ENCODE data around the gene CCDC91. TPM values are rescaled to one million over a fixed set of nuclear protein-coding genes. Genes with fewer than 3 reads are reported as not detected.

CCDC91 gene
- total RNA-seq, 1 experiment from 2014 or later, result 26.8 TPM

- ChIA-PET CTCF (no interaction called here), POLR2A (ENCODE audit: low non-redundant PET) (no interaction called here)
- no peak for TF ChIP-seq EZH2 (IDR thresholded peaks at IDR 0.05; ENCODE audit: borderline replicate concordance, low read depth, low read length, poor library complexity, severe bottlenecking)
- TF ChIP-seq CTCF (conservative IDR thresholded peaks at IDR 0.05; ENCODE audit: low read depth, low read length), result no peak
- DNase-seq (ENCODE audit: low spot score), result no peak
- H3K4me1 ChIP-seq (ENCODE audit: insufficient read depth, low read length, poor library complexity, severe bottlenecking), result no peaks in the 10 kb centered on the region
- H3K27ac ChIP-seq (ENCODE audit: low read depth, low read length, poor library complexity, severe bottlenecking), result no peak overlapping the region
- intact Hi-C loops (cut with micrococcal nuclease; ENCODE audit: unreplicated experiment), result no loop called here
- H3K27me3 ChIP-seq (replicated peaks; ENCODE audit: insufficient read depth, low read depth, low read length, poor library complexity), result no peaks in the 10 kb centered on the region
- H3K4me3 ChIP-seq (ENCODE audit: low read depth, low read length, poor library complexity, severe bottlenecking), result no peak overlapping the region
- BruUV-seq (replicated peaks), result no TSS peak
- no peaks in the 10 kb centered on the region for H3K9me3 ChIP-seq (ENCODE audit: low read depth, low read length, poor library complexity, severe bottlenecking)
- H3K36me3 ChIP-seq (ENCODE audit: insufficient read depth, low read length, poor library complexity, severe bottlenecking), result no peaks in the 10 kb centered on the region
Observed at GRCh38 chr12:28446031-28446430, 255.8 kb downstream of the CCDC91 start.

DNA sequence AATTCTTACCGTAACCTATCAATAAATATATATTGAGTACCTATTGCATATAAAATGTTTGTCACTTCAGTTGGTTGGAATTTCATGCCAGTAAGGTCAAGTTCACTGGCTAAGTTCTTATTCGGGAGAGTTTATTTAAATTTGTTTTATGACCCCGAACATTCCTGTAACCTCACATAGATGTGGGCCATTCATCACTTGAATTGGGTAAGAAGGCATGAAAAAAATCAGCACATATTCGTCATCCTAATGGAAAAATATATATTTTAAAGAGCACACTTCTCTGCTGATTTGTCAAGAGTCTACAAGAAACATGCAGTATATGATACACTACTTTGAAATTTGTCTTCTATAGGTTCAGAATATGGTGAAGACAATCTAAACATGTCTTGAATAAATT, 263.4 kb downstream of the CCDC91 start:
- CTCF ChIA-PET, result no interaction called here
- POLR2A ChIA-PET (ENCODE audit: low non-redundant PET), result no interaction called here
- TF ChIP-seq EZH2 (IDR thresholded peaks at IDR 0.05; ENCODE audit: borderline replicate concordance, low read depth, low read length, poor library complexity, severe bottlenecking) (no peak), CTCF (conservative IDR thresholded peaks at IDR 0.05; ENCODE audit: low read depth, low read length) (no peak)
- H3K9me3 ChIP-seq (ENCODE audit: low read depth, low read length, poor library complexity, severe bottlenecking), result no peaks in the 10 kb centered on the region
- H3K4me1 ChIP-seq (ENCODE audit: insufficient read depth, low read length, poor library complexity, severe bottlenecking), result peaks cover 4% of the 10 kb centered on the region
- H3K27ac ChIP-seq (ENCODE audit: low read depth, low read length, poor library complexity, severe bottlenecking), result no peak overlapping the region
- no TSS peak for BruUV-seq (replicated peaks)
- no peak for DNase-seq (ENCODE audit: low spot score)
- no peaks in the 10 kb centered on the region for H3K27me3 ChIP-seq (replicated peaks; ENCODE audit: insufficient read depth, low read depth, low read length, poor library complexity)
- intact Hi-C loops (cut with micrococcal nuclease; ENCODE audit: unreplicated experiment), result no loop called here
- H3K36me3 ChIP-seq (ENCODE audit: insufficient read depth, low read length, poor library complexity, severe bottlenecking), result no peaks in the 10 kb centered on the region
- no peak overlapping the region for H3K4me3 ChIP-seq (ENCODE audit: low read depth, low read length, poor library complexity, severe bottlenecking)

- POLR2A ChIA-PET (ENCODE audit: low non-redundant PET), result interaction anchor here (0.6 kb wide), 1 partner anchor 442 kb away, joined by 3 read pairs; no protein-coding TSS in a partner anchor
- DNase-seq (ENCODE audit: low spot score), result peak; percentile 6
- no peaks in the 10 kb centered on the region for H3K27me3 ChIP-seq (replicated peaks; ENCODE audit: insufficient read depth, low read depth, low read length, poor library complexity)
- intact Hi-C loops (cut with micrococcal nuclease; ENCODE audit: unreplicated experiment), result no loop called here
- no TSS peak for BruUV-seq (replicated peaks)
- CTCF ChIA-PET, result no interaction called here
- TF ChIP-seq EZH2 (IDR thresholded peaks at IDR 0.05; ENCODE audit: borderline replicate concordance, low read depth, low read length, poor library complexity, severe bottlenecking) (no peak), CTCF (conservative IDR thresholded peaks at IDR 0.05; ENCODE audit: low read depth, low read length) (no peak)
- no peaks in the 10 kb centered on the region for H3K9me3 ChIP-seq (ENCODE audit: low read depth, low read length, poor library complexity, severe bottlenecking)
- H3K27ac ChIP-seq (ENCODE audit: low read depth, low read length, poor library complexity, severe bottlenecking), result no peak overlapping the region
- H3K4me1 ChIP-seq (ENCODE audit: insufficient read depth, low read length, poor library complexity, severe bottlenecking), result peaks cover 4% of the 10 kb centered on the region
- H3K36me3 ChIP-seq (ENCODE audit: insufficient read depth, low read length, poor library complexity, severe bottlenecking), result no peaks in the 10 kb centered on the region
- H3K4me3 ChIP-seq (ENCODE audit: low read depth, low read length, poor library complexity, severe bottlenecking), result no peak overlapping the region
Observed at GRCh38 chr12:28456934-28457710, 266.9 kb downstream of the CCDC91 start.

Measured in A673 (cell line).